Fibroblast of mammary gland (primary cell): ENCODE measurements around the gene PHF20.
A peak's percentile ranks its signal among the peaks of the same experiment; 100 is the strongest.

Experiments used
- DNase-seq: peaks from one replicate; pipeline ENCODE4 v3.0.0-alpha.2; 2010; ENCODE audit warnings: low read depth
- H3K4me3 ChIP-seq: 2 replicates; pipeline ENCODE4 v1.5.1; 2011; ENCODE audit warnings: low read depth, mild to moderate bottlenecking, low read length, moderate library complexity; ENCODE audit not compliant: control insufficient read depth
- CTCF ChIP-seq: conservative IDR thresholded peaks from 2 replicates; pipeline ENCODE4 v1.5.1; 2011; ENCODE audit warnings: low read depth, low read length, inconsistent platforms; ENCODE audit not compliant: control insufficient read depth, insufficient read depth

The PHF20 gene

GRCh38 chr20:35920523-35920922, 148.7 kb downstream of the PHF20 start:
- TF ChIP-seq CTCF = no peak
- DNase-seq = no peak
- no peak overlapping the region for H3K4me3 ChIP-seq

GRCh38 chr20:35929301-35929700, 157.5 kb downstream of the PHF20 start:
- no peak for DNase-seq
- TF ChIP-seq CTCF = no peak
- H3K4me3 ChIP-seq = no peak overlapping the region

GRCh38 chr20:35934050-35934449, 162.2 kb downstream of the PHF20 start:
- no peak overlapping the region for H3K4me3 ChIP-seq
- DNase-seq = no peak
- no peak for TF ChIP-seq CTCF

GRCh38 chr20:35939264-35939663, 167.4 kb downstream of the PHF20 start:
- TF ChIP-seq CTCF = no peak
- no peak for DNase-seq
- no peak overlapping the region for H3K4me3 ChIP-seq

GRCh38 chr20:35941620-35942019, 169.8 kb downstream of the PHF20 start:
- DNase-seq = no peak
- no peak for TF ChIP-seq CTCF
- no peak overlapping the region for H3K4me3 ChIP-seq

GRCh38 chr20:35942243-35942642, 170.4 kb downstream of the PHF20 start:
- H3K4me3 ChIP-seq = no peak overlapping the region
- no peak for DNase-seq
- TF ChIP-seq CTCF = no peak

- peak; percentile 33 for DNase-seq
- H3K4me3 ChIP-seq = no peak overlapping the region
- TF ChIP-seq CTCF = peak; percentile 25
Measured at GRCh38 chr20:35947489-35947888, 175.7 kb downstream of the PHF20 start.
